ENCODE results near the gene L3MBTL4. TPM values are rescaled to one million over a fixed set of nuclear protein-coding genes. Genes with fewer than 3 reads are reported as not detected.

The L3MBTL4 gene
- total RNA-seq, 2 experiments from 2014 or later, result 0.19 to 0.47 TPM

- ChIA-PET CTCF (no interaction called here), POLR2A (no interaction called here)
- Mint-ChIP-seq H3K27me3 (no peaks in the 10 kb centered on the region), H3K27ac (no peak overlapping the region), H3K4me3 (no peak overlapping the region), H3K9me3 (no peaks in the 10 kb centered on the region), H3K36me3 (ENCODE audit: low read depth) (no peaks in the 10 kb centered on the region), H3K4me1 (ENCODE audit: low read depth) (no peaks in the 10 kb centered on the region)
- no peaks in the 10 kb centered on the region for H3K36me3 ChIP-seq (ENCODE audit: insufficient read depth, low read length)
- intact Hi-C loops (cut with DNase I, micrococcal nuclease), result no loop called here
- H3K4me1 ChIP-seq (ENCODE audit: insufficient read depth, low read length), result no peaks in the 10 kb centered on the region
- no peaks in the 10 kb centered on the region for H3K27me3 ChIP-seq (ENCODE audit: control insufficient read depth in 1 of 2, insufficient read depth in 2 of 2, low read length in 2 of 2)
- no peak for ATAC-seq (ENCODE audit: poor library complexity)
- no peak overlapping the region for H3K4me3 ChIP-seq (ENCODE audit: low read length)
- TF ChIP-seq CTCF (IDR thresholded peaks at IDR 0.05), result no peak
- peaks cover 0 to 3% of the 10 kb centered on the region in 2 experiments for H3K9me3 ChIP-seq (ENCODE audit: control insufficient read depth in 1 of 2, insufficient read depth in 1 of 2, low read length in 2 of 2)
- no peak for DNase-seq
- H3K27ac ChIP-seq (ENCODE audit: low read depth in 1 of 2, low read length in 2 of 2), result no peak overlapping the region
Measured at GRCh38 chr18:6289843-6290242, 124.9 kb downstream of the L3MBTL4 start.

DNA sequence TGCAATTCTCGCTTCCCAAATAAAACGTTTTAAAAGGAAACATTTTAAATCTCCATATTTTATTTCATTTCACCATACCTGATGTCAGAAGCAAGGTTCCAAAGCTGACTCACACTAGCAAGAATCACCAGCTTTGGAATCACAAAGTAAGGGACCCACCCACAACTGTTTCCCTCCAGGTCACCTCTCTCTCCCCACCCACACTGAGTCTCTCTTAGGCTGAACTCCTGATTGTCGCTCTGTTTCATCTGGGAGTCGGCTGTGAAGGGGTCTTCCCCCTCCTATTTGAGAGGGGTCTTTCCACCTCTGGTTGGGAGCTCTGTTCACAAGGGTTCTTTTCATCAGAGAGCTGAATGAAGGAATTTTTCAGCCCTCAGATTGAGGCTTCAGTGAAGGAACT is 128.1 kb downstream of the L3MBTL4 start:
- ChIA-PET CTCF (no interaction called here), POLR2A (no interaction called here)
- H3K36me3 ChIP-seq (ENCODE audit: insufficient read depth, low read length), result no peaks in the 10 kb centered on the region
- ATAC-seq (ENCODE audit: poor library complexity) (no peak), DNase-seq (no peak)
- intact Hi-C loops (cut with DNase I, micrococcal nuclease), result no loop called here
- H3K27me3 ChIP-seq (ENCODE audit: control insufficient read depth in 1 of 2, insufficient read depth in 2 of 2, low read length in 2 of 2), result no peaks in the 10 kb centered on the region
- no peaks in the 10 kb centered on the region for H3K4me1 ChIP-seq (ENCODE audit: insufficient read depth, low read length)
- H3K4me3 ChIP-seq (ENCODE audit: low read length), result no peak overlapping the region
- peaks cover 0 to 12% of the 10 kb centered on the region in 2 experiments for H3K9me3 ChIP-seq (ENCODE audit: control insufficient read depth in 1 of 2, insufficient read depth in 1 of 2, low read length in 2 of 2)
- no peak overlapping the region for H3K4me3 Mint-ChIP-seq
- H3K27ac Mint-ChIP-seq, result no peak overlapping the region
- TF ChIP-seq CTCF (IDR thresholded peaks at IDR 0.05), result no peak
- H3K27me3 Mint-ChIP-seq, result no peaks in the 10 kb centered on the region
- H3K9me3 Mint-ChIP-seq, result no peaks in the 10 kb centered on the region
- H3K27ac ChIP-seq (ENCODE audit: low read depth in 1 of 2, low read length in 2 of 2), result no peak overlapping the region
- H3K4me1 Mint-ChIP-seq (ENCODE audit: low read depth), result no peaks in the 10 kb centered on the region
- H3K36me3 Mint-ChIP-seq (ENCODE audit: low read depth), result no peaks in the 10 kb centered on the region

DNA sequence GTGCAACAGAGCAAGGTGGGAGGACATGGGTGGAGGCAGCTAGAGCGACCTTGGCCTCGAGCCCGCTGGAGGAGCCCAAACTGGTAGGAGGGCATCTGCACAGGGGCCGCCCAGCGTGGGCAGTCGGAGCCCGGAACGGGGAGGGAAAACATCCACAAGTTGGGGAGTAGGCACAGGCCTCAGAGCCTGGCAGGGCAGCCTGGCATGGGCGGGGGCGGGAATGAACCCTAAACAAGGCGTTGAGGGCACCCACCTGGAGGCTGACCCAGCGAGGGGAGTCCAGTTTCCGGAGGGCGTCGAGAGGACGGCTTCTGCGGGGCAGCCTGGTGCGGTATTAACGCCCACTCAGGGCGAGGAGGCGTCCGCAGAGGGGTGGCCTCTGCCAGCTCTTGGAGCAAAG is 129.9 kb downstream of the L3MBTL4 start:
- Histone ChIP-seq H3K27me3 (ENCODE audit: control insufficient read depth in 1 of 2, insufficient read depth in 2 of 2, low read length in 2 of 2) (no peaks in the 10 kb centered on the region), H3K4me1 (ENCODE audit: insufficient read depth, low read length) (no peaks in the 10 kb centered on the region), H3K4me3 (ENCODE audit: low read length) (no peak overlapping the region), H3K36me3 (ENCODE audit: insufficient read depth, low read length) (no peaks in the 10 kb centered on the region), H3K9me3 (ENCODE audit: control insufficient read depth in 1 of 2, insufficient read depth in 1 of 2, low read length in 2 of 2) (peaks cover 0 to 12% of the 10 kb centered on the region in 2 experiments), H3K27ac (ENCODE audit: low read depth in 1 of 2, low read length in 2 of 2) (no peak overlapping the region)
- H3K4me1 Mint-ChIP-seq (ENCODE audit: low read depth), result no peaks in the 10 kb centered on the region
- no peaks in the 10 kb centered on the region for H3K36me3 Mint-ChIP-seq (ENCODE audit: low read depth)
- TF ChIP-seq CTCF (IDR thresholded peaks at IDR 0.05), result no peak
- ChIA-PET CTCF (no interaction called here), POLR2A (no interaction called here)
- no peaks in the 10 kb centered on the region for H3K27me3 Mint-ChIP-seq
- DNase-seq (no peak), ATAC-seq (ENCODE audit: poor library complexity) (no peak)
- no peak overlapping the region for H3K27ac Mint-ChIP-seq
- no peaks in the 10 kb centered on the region for H3K9me3 Mint-ChIP-seq
- no peak overlapping the region for H3K4me3 Mint-ChIP-seq
- intact Hi-C loops (cut with DNase I, micrococcal nuclease), result no loop called here
